Stimulated activated CD4-positive, alpha-beta T cell treated with anti-CD3 and anti-CD28 coated beads, Interleukin-4, amount 100 ng/mL, for 48 hours (primary cell): Measurements from ENCODE around the gene CHCHD3.

Experiments used
- DNase-seq, 2 donors: peaks; one replicate each; pipeline ENCODE4 v3.0.0-alpha.2; 2020; ENCODE audit warnings: low read depth in 2 of 2

The CHCHD3 gene

GRCh38 chr7:132861940-132862554 lies 219.8 kb downstream of the CHCHD3 start:
- DNase-seq, result no peak

- DNase-seq, result no peak
Measured at GRCh38 chr7:132861424-132861823, 220.5 kb downstream of the CHCHD3 start.

- no peak for DNase-seq
Measured at GRCh38 chr7:132859199-132859598, 222.7 kb downstream of the CHCHD3 start.

GRCh38 chr7:132858760-132859159 lies 223.1 kb downstream of the CHCHD3 start:
- DNase-seq, result no peak

GRCh38 chr7:132858251-132858650 lies 223.6 kb downstream of the CHCHD3 start:
- no peak for DNase-seq

- no peak for DNase-seq
Measured at GRCh38 chr7:132857703-132858102, 224.2 kb downstream of the CHCHD3 start.

- no peak for DNase-seq
Measured at GRCh38 chr7:132857031-132857430, 224.9 kb downstream of the CHCHD3 start.

GRCh38 chr7:132856416-132856815 lies 225.5 kb downstream of the CHCHD3 start:
- no peak for DNase-seq

- no peak for DNase-seq
Measured at GRCh38 chr7:132855901-132856300, 226.0 kb downstream of the CHCHD3 start.

GRCh38 chr7:132854238-132854637 lies 227.7 kb downstream of the CHCHD3 start:
- DNase-seq, result no peak

GRCh38 chr7:132847376-132847775 lies 234.5 kb downstream of the CHCHD3 start:
- DNase-seq, result no peak

GRCh38 chr7:132846086-132846485 lies 235.8 kb downstream of the CHCHD3 start:
- DNase-seq, result no peak

GRCh38 chr7:132842478-132842877 lies 239.4 kb downstream of the CHCHD3 start:
- DNase-seq, result no peak

- no peak for DNase-seq
Measured at GRCh38 chr7:132840199-132840598, 241.7 kb downstream of the CHCHD3 start.

GRCh38 chr7:132838313-132838712 lies 243.6 kb downstream of the CHCHD3 start:
- no peak for DNase-seq

GRCh38 chr7:132837529-132837928 lies 244.4 kb downstream of the CHCHD3 start:
- no peak for DNase-seq

- no peak for DNase-seq
Measured at GRCh38 chr7:132836746-132837145, 245.1 kb downstream of the CHCHD3 start.

- DNase-seq, result no peak
Measured at GRCh38 chr7:132830941-132831340, 250.9 kb downstream of the CHCHD3 start.

GRCh38 chr7:132828502-132828901 lies 253.4 kb downstream of the CHCHD3 start:
- DNase-seq, result no peak

GRCh38 chr7:132825932-132826835 lies 255.7 kb downstream of the CHCHD3 start:
- no peak for DNase-seq

GRCh38 chr7:132825222-132825621 lies 256.7 kb downstream of the CHCHD3 start:
- no peak for DNase-seq

GRCh38 chr7:132819648-132820047 lies 262.2 kb downstream of the CHCHD3 start:
- no peak for DNase-seq

GRCh38 chr7:132817949-132818348 lies 263.9 kb downstream of the CHCHD3 start:
- no peak for DNase-seq
